ENCODE results near the gene LARP4B.

DNA sequence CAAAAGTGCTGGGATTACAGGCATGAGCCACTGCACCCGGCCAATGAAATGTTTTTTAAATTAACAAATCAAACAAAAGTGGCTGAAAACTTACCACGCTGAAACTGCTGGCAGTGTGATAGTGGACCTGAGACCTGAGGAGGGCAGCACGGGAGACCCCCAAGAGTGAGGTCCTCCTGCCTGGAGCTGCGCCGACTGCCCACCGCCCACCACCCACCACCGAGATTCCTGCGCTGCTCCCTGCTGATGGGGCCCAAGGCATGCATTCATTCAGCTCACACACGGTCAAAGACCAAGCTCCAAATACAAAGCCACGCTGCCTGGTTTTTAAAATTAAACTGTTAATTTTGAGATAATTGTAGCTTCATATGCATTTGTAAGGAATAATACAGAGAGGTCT lies 16.4 kb upstream of the LARP4B start:
- TF ChIP-seq EZH2phosphoT487 (IDR thresholded peaks at IDR 0.05; ENCODE audit: low read depth) = no peak
- TF ChIP-seq, protein P1, sequence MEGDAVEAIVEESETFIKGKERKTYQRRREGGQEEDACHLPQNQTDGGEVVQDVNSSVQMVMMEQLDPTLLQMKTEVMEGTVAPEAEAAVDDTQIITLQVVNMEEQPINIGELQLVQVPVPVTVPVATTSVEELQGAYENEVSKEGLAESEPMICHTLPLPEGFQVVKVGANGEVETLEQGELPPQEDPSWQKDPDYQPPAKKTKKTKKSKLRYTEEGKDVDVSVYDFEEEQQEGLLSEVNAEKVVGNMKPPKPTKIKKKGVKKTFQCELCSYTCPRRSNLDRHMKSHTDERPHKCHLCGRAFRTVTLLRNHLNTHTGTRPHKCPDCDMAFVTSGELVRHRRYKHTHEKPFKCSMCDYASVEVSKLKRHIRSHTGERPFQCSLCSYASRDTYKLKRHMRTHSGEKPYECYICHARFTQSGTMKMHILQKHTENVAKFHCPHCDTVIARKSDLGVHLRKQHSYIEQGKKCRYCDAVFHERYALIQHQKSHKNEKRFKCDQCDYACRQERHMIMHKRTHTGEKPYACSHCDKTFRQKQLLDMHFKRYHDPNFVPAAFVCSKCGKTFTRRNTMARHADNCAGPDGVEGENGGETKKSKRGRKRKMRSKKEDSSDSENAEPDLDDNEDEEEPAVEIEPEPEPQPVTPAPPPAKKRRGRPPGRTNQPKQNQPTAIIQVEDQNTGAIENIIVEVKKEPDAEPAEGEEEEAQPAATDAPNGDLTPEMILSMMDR (IDR thresholded peaks at IDR 0.05; ENCODE audit: low read depth, low read length) = no peak
